ENCODE data around the gene CTSZ. TPM values are rescaled to one million over a fixed set of nuclear protein-coding genes. Genes with fewer than 3 reads are reported as not detected.
A peak's percentile ranks its signal among the peaks of the same experiment; 100 is the strongest.

CTSZ gene
- total and polyA plus RNA-seq, 10 of the 15 experiments (the other 5 are each of a cell fraction or from before 2014, with no cell fraction given) = 6.0 to 301 (median 154) TPM

DNA sequence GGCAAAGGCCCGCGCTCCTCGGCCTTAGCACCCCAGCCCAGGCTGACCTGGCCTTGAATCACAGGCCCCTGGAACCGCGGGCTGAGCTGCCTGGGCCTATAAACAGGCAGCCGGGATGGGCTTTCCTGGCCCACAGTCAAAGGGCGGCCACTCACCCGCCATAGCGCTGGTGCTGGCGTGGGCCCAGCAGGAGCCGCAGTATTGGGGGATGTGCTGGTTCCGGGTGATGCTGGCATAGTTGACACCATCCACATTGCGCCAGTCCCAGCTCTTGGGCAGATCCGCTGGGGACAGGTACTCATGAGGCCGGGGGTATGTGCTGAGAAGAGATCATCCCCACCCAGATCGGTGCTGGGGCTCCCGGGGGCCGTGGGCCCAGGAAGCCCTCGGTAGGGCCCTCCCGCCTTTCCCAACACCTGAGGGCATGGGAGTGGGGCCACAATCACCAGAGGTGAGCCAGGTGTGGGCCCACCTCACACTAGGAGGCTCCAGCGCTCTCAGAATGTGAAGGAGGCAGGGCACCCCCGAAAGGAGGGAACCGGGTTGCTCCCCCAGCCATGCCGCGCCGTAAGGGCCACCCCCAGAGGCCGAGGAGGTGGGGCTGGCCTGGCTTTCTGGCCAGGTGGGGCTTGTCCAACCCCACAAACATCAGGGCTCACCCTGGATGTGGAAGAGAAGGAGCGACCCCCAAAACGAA lies 739 bp downstream of the CTSZ start:
- ATAC-seq (peak; percentile 5), DNase-seq (ENCODE audit: low read depth, low spot score) (no peak), FAIRE-seq (no peak)
- Histone ChIP-seq H4K20me1 (ENCODE audit: control insufficient read depth, insufficient read depth) (0 out of 2 replicates have a peak, but pooled peaks cover 2% of the 10 kb centered on the region), H3K36me3 (ENCODE audit: control insufficient read depth in 2 of 2, insufficient read depth in 2 of 2, low read length in 1 of 2) (peaks cover 12 to 19% of the 10 kb centered on the region in 2 experiments), H2AFZ (ENCODE audit: control insufficient read depth, low read depth, low read length) (no peak overlapping the region; the same call in 1 of the 2 replicates), H3K27ac (ENCODE audit: control insufficient read depth, insufficient read depth) (peak overlapping the region; percentile 95), H3K79me2 (ENCODE audit: control insufficient read depth, insufficient read depth, low read length) (peaks cover 56% of the 10 kb centered on the region), H3K9me3 (replicated peaks; ENCODE audit: control insufficient read depth, insufficient read depth, low read length) (no peaks in the 10 kb centered on the region), H3K4me2 (ENCODE audit: control insufficient read depth, insufficient read depth) (peak overlapping the region; percentile 53), H3K4me1 (ENCODE audit: control insufficient read depth, insufficient read depth, low read length) (peaks cover 35% of the 10 kb centered on the region), H3K27me3 (replicated peaks in 1 of 2; ENCODE audit: control insufficient read depth in 2 of 2, insufficient read depth in 2 of 2, low read length in 1 of 2) (no peaks in the 10 kb centered on the region), H3K9ac (ENCODE audit: control insufficient read depth, insufficient read depth, low read length) (peak overlapping the region; percentile 92), H3K4me3 (peak overlapping the region; percentile 92)
- SMC1A ChIA-PET (ENCODE audit: uncharacterized antibody, unreplicated experiment) = interaction anchor here (0.6 to 2.0 kb wide), 6 partner anchors 21 to 122 kb away, joined by 3 to 14 read pairs (median 5); partner anchors contain the start of gene ATP5F1E
- CTCF ChIA-PET = no interaction called here
- WGBS (ENCODE audit: insufficient coverage, insufficient replicate concordance, low lambda C conversion rate, missing lambda C conversion rate) = under 1% methylated on average over 29 of the region's 29 CpGs
- no TSS peak for BruUV-seq (replicated peaks)
- in situ Hi-C loops (cut with MboI) (loop anchor here (10.0 kb wide), 2 partner anchors 552 to 1612 kb away; partner anchors contain the start of gene RBM38), intact Hi-C loops (cut with micrococcal nuclease; ENCODE audit: unreplicated experiment) (no loop called here)
- RAD21 ChIA-PET (ENCODE audit: unreplicated experiment) = interaction anchor here (0.8 to 2.3 kb wide), 4 partner anchors 23 to 116 kb away, joined by 3 to 11 read pairs (median 6); partner anchors contain the start of gene ATP5F1E
- POLR2A ChIA-PET = interaction anchor here (0.6 to 1.7 kb wide), 4 partner anchors 25 to 83 kb away, joined by 3 to 5 read pairs (median 4); partner anchors contain the start of genes ATP5F1E and NELFCD
- TF ChIP-seq, protein P1, sequence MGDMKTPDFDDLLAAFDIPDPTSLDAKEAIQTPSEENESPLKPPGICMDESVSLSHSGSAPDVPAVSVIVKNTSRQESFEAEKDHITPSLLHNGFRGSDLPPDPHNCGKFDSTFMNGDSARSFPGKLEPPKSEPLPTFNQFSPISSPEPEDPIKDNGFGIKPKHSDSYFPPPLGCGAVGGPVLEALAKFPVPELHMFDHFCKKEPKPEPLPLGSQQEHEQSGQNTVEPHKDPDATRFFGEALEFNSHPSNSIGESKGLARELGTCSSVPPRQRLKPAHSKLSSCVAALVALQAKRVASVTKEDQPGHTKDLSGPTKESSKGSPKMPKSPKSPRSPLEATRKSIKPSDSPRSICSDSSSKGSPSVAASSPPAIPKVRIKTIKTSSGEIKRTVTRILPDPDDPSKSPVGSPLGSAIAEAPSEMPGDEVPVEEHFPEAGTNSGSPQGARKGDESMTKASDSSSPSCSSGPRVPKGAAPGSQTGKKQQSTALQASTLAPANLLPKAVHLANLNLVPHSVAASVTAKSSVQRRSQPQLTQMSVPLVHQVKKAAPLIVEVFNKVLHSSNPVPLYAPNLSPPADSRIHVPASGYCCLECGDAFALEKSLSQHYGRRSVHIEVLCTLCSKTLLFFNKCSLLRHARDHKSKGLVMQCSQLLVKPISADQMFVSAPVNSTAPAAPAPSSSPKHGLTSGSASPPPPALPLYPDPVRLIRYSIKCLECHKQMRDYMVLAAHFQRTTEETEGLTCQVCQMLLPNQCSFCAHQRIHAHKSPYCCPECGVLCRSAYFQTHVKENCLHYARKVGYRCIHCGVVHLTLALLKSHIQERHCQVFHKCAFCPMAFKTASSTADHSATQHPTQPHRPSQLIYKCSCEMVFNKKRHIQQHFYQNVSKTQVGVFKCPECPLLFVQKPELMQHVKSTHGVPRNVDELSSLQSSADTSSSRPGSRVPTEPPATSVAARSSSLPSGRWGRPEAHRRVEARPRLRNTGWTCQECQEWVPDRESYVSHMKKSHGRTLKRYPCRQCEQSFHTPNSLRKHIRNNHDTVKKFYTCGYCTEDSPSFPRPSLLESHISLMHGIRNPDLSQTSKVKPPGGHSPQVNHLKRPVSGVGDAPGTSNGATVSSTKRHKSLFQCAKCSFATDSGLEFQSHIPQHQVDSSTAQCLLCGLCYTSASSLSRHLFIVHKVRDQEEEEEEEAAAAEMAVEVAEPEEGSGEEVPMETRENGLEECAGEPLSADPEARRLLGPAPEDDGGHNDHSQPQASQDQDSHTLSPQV (IDR thresholded peaks at IDR 0.05) = no peak
- TF ChIP-seq ASH2L (IDR thresholded peaks at IDR 0.05; ENCODE audit: borderline replicate concordance, low read depth) (no peak), NR2F1 (conservative IDR thresholded peaks at IDR 0.05) (peak; percentile 22), YY1 (IDR thresholded peaks at IDR 0.05; ENCODE audit: low read depth, low read length) (peak; percentile 4; the same call in 1 of the 2 replicates), FOXM1 (IDR thresholded peaks at IDR 0.05; ENCODE audit: low read depth, low read length) (no peak), NRF1 (conservative IDR thresholded peaks at IDR 0.05; ENCODE audit: low read depth, low read length) (no peak), YBX1 (IDR thresholded peaks at IDR 0.05) (no peak), ZZZ3 (IDR thresholded peaks at IDR 0.05; ENCODE audit: control insufficient read depth, insufficient read length, low read depth) (no peak), RUNX3 (IDR thresholded peaks at IDR 0.05; ENCODE audit: low read length) (0 out of 2 replicates have a peak, but pooled peaks have one; percentile 3), BCL11A (IDR thresholded peaks at IDR 0.05; ENCODE audit: low read depth, low read length) (no peak), CHD1 (IDR thresholded peaks at IDR 0.05; ENCODE audit: low read depth, low read length) (no peak), ZNF274 (IDR thresholded peaks at IDR 0.05; ENCODE audit: insufficient read depth, insufficient read length) (no peak), MYB (IDR thresholded peaks at IDR 0.05; ENCODE audit: borderline replicate concordance, low read depth, low read length) (no peak), MTA2 (IDR thresholded peaks at IDR 0.05; ENCODE audit: low read depth) (no peak)
- TF ChIP-seq, protein P2, sequence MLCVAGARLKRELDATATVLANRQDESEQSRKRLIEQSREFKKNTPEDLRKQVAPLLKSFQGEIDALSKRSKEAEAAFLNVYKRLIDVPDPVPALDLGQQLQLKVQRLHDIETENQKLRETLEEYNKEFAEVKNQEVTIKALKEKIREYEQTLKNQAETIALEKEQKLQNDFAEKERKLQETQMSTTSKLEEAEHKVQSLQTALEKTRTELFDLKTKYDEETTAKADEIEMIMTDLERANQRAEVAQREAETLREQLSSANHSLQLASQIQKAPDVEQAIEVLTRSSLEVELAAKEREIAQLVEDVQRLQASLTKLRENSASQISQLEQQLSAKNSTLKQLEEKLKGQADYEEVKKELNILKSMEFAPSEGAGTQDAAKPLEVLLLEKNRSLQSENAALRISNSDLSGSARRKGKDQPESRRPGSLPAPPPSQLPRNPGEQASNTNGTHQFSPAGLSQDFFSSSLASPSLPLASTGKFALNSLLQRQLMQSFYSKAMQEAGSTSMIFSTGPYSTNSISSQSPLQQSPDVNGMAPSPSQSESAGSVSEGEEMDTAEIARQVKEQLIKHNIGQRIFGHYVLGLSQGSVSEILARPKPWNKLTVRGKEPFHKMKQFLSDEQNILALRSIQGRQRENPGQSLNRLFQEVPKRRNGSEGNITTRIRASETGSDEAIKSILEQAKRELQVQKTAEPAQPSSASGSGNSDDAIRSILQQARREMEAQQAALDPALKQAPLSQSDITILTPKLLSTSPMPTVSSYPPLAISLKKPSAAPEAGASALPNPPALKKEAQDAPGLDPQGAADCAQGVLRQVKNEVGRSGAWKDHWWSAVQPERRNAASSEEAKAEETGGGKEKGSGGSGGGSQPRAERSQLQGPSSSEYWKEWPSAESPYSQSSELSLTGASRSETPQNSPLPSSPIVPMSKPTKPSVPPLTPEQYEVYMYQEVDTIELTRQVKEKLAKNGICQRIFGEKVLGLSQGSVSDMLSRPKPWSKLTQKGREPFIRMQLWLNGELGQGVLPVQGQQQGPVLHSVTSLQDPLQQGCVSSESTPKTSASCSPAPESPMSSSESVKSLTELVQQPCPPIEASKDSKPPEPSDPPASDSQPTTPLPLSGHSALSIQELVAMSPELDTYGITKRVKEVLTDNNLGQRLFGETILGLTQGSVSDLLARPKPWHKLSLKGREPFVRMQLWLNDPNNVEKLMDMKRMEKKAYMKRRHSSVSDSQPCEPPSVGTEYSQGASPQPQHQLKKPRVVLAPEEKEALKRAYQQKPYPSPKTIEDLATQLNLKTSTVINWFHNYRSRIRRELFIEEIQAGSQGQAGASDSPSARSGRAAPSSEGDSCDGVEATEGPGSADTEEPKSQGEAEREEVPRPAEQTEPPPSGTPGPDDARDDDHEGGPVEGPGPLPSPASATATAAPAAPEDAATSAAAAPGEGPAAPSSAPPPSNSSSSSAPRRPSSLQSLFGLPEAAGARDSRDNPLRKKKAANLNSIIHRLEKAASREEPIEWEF (IDR thresholded peaks at IDR 0.05; ENCODE audit: insufficient replicate concordance, low read depth, low read length) = no peak

All from GM12878 (cell line).